COR-L47 (cell line): ENCODE data around the gene SPATC1L.

Experiments used
- DNase-seq: peaks from one replicate; lab custom pipeline; 2025; lab: John Stamatoyannopoulos, UW

The SPATC1L gene

DNA sequence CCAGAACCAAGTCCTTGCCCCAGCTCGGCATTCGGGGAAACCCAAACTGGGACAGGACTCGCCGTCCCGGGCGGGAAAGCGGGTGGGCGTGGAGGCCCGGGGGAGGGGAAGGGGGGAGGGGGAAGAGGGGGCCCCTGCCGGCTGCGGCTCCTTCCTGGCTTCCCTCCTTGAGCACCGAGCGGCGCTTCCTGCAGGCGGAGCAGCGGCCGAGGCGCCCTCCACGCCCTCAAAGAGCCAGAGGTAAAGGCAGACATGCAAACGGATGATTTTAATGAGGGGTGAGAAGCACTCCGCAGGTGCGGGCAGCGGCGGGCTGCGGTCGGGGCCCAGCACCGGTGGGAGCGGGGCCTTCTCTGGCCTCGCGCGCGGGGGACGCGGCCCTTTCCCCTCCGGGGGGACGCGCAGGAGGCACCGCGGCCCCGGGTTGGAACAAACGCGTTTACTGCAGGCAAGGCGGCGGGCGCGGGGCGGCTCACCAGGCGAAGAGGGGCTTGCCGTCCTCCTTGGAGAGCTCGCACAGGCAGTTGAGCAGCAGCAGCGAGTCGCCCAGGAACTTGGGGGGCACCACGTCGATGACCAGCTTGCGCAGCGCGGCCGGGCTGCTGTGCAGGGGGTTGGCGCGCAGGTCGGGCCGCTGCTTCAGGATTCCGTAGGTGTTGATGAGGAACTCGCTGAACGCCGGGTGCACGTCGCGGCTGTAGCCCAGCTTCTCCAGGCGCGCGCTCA lies 23.2 kb downstream of the SPATC1L start:
- no peak for DNase-seq

DNA sequence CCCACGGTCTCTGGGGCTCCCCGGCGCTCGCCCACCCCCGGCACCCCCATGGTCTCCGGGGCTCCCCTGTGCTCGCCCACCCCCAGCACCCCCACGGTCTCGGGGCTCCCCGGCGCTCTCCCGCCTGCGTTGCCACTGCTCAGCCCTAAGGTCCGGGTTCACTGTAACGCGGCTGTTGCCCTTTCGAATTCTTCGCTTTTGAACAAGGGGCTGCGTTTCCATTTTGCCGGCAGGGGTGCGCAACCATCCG lies 23.7 kb downstream of the SPATC1L start:
- DNase-seq: no peak

DNA sequence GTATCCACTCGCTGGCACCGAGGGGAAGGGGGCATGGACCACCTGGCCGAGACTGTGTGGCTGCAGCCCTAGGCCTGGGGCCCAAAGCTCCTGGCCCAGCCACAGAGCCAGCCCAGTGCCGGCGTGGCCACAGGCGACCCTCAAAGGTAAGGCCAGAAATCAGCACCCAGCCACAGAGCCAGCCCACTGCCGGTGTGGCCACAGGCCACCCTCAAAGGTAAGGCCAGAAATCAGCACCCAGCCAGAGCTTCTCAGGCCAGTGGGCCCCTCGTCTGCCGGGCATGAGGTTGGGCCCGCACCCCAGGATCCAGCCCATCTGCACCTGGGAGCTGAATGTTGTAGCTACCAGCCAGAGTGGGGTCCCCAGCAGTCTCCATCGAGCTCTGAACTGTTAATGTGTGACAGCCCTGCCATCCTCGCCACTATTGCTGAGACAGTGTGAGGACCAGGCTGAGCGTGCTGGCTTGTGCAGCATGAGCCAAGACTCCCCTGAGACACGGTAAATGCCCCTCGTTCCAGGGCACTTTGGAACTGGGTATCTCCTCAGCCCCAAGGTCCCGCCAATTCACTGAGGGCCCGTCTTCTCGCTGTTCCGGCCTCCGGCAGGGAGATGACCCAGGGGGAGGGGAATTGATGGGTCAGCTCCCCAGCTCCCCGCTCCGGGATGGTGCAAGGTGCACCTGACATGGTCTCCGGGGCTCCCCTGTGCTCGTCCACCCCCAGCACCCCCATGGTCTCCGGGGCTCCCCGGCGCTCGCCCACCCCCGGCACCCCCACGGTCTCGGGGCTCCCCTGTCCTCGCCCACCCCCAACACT lies 24.2 kb downstream of the SPATC1L start:
- DNase-seq: no peak

DNA sequence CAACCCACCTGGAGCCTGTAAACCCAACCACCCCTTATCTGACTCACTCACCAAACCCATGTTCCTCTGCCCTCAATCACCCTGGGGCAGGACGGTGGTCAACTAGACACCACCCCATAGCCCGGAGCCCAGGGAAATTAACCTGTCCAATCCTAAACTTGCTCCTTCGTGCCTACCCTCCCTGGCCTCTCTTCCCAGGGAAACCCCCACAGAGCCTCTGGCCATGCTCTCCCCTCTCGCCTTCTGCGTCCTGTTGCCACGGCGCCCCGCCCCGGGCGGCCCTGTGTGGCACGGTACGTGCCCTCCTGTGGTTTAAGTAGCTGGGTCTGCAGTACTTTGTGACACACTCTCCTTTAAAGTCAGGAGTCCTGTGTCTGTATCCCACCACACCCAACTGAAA lies 24.9 kb downstream of the SPATC1L start:
- DNase-seq: no peak

DNA sequence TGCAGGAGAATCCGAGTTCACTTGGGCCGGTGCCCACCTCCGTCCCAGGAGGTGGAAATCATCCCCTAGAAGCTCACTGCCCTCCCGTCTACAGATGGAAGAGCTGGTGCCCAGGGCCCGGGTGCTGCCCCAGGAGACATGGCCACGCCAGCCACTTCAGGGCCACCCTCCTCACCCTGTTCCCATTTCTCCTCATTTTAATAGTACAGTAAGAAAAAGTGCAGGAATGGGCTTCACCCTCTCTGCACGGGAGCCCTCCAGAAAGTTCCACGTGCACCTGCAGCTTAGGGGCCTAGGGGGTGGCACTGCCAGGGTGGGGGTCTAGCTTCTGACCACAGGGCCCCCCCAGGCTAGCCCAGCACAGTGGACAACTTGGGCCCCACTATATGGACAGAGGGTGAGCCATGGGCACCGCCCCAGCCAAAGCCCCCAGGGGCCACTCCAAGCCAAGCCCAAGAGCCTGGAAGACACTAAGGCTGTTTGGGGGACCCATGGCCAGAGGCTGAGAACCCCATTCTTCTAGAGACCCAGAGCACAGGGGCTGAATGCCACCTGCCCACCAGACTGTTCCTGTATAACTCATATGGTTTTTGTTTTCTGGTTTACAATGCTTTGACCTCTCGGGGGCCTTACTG lies 25.5 kb downstream of the SPATC1L start:
- no peak for DNase-seq

DNA sequence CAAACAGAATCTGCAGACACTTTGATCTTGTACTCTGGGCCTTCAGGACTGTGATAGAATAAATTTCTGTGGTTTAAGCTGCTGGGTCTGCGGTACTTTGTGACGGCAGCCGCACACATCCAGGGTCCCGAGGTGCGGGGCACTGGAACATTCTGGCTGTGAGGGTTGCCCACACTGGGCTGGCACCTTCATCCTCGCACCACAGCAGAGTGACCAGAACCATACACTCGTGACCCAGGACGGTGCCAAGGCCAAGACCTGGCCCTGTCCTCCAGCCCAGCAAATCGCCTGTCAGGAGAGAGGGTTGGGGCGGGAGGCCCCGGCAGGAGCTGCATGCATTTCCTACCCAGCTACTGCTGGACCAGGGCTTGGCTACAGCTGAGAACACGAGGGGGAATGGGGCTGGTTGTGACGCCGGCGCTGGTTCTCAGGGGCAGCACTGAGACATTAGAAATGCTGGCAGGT lies 26.2 kb downstream of the SPATC1L start:
- DNase-seq: no peak

DNA sequence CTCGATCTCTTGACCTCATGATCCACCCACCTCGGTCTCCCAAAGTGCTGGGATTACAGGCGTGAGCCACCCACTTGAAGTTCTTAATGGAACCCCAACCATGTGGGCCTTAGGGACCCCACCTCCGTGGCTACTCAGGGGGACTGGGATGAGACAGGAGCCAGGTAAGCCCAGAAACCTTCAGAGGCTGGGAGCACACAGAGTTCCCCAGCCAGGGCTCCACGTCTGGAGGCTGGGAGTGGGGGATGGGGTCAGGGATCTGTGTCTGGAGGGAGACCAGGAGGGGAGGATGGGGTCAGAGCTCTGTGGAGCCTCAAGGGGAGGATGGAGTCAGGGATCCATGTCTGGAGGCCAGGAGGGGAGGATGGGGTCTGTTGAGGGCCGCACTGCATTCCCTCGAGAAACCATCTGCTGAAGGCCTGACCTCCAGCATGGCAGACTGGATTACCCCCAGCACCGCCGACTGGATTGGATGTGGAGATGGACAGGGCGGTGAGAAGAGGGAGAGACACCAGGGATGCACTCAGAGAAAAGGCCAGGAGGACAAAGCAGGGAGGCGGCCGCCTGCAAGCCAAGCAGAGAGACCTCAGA lies 26.8 kb downstream of the SPATC1L start:
- no peak for DNase-seq

DNA sequence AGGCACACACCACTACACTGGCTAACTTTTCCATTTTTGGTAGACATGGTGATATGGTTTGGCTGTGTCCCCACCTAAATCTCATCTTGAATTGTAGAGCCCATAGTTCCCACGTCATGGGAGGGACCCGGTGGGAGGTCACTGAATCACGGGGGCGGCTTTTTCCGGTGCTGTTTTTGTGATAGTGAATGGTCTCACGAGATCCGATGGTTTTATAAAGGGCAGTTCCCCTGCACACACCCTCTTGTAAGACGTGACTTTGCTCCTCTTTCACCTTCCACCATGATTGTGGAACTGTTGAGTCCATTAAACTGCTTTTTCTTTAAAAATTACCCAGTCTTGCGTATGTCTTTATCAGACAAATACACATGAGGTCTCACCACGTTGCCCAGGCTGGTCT lies 27.6 kb downstream of the SPATC1L start:
- DNase-seq: no peak

DNA sequence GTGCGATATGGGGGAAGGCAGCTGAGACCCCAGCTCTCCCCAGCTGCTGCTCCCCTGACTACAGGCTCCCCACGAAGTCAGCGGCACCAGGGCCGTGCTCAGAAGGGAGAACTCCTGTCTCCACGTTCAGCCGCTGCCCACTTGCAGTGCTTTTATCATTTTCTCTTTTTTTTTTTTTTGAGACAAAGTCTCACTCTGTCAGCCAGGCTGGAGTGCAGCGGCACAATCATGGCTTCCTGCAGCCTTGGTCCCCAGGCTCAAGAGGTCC lies 27.9 kb downstream of the SPATC1L start:
- DNase-seq: no peak

DNA sequence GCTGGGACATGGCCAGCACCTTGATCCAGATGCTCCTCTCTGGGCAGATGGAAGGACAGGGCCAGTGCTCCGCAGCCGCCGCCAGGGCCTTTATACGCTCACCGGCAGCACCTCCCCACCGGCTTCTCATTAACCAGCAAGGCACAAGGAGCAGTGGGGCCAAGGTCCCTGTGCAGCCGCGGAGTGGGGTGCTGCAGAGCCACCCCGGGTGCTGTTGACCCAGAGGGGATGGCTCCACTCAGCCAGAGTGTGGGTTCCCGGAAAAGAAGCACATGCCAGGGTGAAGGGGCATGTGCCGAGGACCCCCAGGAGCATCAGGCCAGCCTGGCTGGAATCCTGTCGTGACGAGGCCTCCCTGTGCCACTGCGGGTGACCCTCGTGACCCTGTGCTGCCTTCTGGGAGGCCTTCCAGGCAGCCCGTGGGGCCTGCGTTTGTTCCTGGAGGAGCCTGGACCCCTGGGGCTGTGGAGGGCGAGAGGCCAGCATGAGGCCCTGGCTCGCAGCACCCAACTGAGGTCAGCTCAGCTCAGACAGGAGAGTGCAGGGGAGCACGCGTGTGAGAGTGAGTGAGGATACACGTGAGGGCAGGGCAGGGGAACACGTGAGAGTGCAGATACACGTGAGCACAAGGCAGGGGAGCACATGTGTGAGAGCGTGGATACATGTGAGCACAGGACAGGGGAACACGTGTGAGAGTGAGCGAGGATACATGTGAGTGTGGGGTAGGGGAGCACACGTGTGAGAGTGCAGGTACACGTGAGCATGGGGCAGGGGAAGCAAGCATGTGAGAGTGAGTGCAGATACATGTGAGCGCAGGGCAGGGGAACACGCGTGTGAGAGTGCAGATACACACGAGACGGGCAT lies 28.5 kb downstream of the SPATC1L start, which contains the start of gene FTCD:
Gene FTCD, minus strand, starts transcription at position 66 of the 864 bp plus-strand sequence. Its CDS starts 56 bp downstream, at position 10.
- DNase-seq: no peak

DNA sequence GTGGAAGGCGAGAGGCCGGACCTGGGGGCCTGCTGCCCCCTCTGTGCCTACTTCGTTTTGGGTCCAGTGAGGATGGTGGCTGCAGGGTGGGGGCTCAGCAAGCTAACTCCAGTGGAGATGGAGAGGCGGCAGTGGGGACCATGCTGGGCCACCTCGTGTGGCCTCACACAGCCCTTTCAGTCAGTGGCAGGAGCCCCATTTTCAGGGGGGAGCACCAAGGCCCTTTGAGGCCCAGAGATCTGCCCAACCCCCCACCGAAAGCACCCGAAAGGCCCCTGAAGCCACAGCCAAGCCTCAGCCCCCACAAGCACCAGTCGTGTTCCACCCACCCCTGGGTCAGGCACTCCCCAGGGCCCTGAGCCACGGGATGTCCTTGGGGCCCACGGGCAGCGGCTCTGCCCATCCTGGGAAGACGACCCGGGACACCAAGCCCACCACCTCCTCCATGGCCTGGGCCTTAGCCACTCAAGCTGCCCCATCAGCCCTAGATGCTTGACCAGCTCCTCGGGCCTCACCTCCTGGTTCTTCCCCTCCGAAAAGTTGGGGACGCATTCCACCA lies 29.2 kb downstream of the SPATC1L start:
- no peak for DNase-seq

DNA sequence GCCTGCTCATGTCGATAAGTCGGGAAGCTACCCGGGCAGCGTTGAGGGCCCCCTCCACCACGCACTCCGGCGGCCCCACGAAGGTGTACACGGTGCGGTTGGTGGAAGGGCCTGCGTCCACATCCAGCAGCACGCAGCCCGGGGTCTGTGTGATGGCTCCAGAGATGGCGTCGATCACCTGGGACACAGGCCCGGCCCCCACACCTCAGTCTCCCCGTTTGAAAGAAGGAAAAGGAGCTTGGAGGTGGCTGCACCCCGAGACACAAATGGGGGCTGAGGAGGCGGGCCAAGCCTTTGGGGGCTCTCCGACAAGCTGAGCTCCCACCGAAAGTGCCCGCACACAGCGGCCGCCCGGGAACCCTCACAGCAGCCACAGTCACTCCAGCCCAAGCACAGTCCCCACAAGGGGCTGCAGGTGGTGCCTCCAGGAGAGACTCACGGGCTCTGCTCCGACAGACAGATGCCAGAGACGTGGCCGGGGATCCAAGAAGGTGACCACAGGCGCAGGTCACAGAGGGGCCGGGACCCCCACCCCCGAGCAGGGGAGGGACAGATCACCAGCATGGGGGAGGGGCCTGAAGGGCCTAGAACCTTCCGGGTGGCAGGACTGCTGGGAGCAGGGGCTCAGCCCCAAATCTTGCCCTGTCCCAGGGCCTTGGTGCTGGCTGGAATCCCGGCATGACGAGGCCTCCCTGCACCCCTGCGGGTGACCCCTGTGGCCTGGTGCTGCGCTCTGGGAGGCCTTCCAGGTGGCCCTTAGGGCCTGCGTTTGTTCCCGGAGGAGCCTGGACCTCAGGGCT lies 29.9 kb downstream of the SPATC1L start:
- DNase-seq: no peak

DNA sequence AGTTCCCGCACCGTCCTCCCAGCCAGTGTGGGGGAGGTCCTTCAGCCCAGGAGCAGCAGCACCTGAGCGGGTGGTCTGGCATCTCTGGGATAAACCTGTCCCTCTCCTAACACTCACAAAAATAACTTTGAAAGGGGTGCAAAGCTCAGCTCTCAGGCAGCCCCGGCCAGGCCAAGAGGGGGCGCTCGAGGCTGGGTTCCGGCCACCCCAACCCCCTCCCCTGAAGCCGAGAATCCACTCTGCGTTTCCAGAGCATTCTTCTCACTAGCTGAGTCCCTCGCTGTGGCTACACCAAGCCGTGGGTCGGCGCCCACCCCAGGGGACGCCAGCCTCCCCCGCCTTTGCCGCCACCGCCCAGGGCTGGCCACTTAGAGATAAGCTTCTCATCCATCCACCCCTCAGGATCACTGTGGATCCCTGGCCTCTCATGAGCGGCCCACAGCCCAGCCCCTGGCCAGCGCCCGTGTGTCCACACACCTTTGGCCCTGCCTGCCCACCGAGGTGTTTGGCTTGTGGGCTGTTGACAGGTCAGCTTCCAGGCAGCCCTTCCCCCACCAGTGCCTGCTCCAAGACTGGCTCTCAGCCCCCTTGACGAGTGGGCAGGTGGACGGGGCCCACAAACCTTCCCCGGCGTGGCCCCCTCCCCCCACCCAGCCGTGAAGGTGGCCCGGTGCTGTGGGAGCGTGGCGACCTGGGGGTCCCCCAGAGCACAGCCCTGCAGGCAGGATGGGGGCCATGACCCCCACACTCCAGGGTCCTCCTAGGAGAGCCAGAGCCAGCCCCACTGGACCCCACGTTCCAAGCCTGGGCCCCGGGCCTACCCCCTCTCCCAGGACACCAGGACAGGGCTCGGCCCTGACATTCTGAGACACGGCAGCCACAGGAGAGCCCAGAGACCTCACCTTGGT lies 30.8 kb downstream of the SPATC1L start:
- DNase-seq: no peak

DNA sequence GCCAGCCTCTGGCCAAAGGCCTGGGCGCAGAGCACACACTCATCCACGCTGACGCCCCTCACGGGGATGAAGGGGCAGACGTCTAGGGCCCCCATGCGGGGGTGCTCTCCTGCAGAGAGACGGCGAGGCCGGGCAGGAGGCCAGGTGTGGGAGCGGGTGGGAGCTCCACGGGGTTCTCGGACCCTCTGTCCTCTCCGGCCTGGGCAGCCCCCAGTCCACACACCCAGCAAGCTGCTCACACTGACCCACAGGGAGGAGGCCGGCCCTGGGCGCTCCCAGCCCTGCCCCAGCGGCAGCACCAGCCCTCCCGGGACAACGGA lies 31.4 kb downstream of the SPATC1L start:
- DNase-seq: no peak

DNA sequence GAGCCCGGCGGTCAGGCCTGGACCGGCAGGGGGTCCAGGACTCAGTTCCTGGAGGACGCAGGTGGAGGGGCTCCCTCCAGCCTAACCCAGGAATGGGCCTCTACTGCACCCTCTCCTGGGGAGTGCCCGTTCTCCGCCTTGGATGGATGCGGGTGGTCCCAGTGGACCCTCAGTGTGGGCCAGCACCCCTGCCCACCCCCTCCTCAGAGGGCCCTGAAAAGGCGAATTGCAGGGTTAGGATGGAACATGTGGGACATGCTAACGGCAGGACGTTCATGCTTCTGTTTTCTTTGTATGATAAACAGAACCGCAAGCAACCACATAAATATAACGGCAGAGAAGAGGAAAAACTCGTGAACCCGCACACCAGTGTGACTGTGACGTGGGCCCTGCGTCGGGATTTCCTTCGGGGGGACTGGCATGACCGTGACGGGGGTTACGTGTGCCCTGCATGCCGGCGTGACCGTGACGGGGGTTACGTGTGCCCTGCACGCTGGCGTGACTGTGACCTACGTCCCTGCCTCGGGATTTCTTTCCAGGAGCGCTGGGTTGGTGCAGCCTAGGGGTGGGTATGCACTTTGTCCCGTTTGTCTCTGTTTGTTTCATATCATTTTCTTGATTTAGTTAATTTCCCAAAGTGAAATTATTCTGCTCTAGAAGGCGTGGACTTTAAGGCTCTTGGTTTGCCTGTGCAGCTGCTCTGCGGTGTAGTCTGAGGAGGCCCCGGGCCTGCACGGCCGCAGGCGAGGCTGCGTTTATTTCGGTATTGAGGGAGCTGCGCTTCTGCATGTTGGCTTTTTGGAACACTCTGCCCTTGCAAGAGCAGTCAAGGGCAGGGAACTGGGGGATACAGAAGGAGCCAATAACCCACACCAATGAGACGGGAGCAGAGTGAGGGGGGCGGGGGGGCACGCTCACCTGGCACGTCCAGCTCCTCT lies 32.0 kb downstream of the SPATC1L start:
- DNase-seq: no peak

DNA sequence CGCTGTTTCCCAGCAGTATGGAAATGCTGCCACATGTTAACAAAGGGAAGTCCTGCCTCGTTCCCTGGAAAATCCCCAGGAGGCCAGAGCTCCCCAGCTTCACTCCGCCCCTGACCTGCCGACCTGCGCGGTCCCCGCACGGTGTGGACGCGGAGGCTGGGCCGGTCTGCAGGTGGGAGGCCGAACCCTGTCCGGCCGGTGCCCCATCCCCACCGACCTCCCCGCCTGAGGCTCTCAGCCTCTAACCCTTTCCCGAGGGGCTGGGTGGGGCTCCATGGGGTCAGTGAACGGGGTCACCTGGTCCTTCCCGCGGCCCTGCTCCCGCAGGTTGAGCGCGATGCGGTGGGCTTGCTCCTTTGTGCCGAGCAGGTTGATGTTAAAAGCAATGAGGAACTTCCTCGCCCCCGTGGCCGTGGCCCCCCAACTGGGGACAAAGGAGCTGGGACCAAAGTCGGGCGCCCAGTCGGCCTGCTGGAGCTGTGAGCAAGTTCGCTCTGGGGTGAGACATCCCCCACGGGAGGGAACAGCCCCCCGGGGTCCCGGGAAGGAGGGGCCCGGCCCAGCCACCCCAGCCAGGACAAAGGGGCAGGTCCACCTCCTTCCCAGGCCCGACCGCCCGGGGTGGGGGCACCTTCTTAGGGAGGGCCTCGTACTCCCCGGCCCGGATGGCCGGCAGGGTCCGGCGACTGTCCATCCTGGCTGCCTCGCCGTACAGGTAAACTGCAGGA lies 32.8 kb downstream of the SPATC1L start:
- no peak for DNase-seq

DNA sequence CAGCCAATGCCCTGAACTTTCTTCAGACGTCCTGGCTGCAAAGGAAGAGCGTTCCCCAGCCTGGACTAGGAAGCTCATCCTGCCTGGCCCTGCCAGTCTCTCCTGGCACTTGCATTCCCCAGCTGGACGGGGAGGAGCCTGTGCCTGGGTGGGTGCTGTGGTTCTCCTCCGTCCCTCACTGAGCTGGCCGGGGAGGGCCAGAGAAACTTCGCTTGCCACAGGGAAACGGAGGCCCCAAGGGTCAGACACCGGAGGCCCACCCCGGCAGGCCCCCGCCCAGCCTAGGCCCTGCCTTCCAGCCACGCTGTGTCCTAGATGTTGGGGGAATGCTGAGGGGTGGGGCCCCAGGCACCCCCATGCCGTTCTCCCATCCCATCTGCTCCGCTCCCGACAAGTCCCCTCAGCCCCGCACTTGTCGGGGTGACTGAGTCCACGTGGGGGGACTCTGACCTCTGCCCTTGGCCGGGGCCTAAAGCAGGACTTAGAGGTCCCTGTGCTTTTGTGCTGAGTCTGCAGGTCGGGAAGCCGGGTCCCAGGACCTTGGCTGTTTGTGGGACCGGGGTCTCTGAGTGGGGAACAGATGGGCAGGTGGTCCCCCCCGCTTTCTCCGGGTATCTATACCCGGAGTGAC lies 33.7 kb downstream of the SPATC1L start:
- no peak for DNase-seq

DNA sequence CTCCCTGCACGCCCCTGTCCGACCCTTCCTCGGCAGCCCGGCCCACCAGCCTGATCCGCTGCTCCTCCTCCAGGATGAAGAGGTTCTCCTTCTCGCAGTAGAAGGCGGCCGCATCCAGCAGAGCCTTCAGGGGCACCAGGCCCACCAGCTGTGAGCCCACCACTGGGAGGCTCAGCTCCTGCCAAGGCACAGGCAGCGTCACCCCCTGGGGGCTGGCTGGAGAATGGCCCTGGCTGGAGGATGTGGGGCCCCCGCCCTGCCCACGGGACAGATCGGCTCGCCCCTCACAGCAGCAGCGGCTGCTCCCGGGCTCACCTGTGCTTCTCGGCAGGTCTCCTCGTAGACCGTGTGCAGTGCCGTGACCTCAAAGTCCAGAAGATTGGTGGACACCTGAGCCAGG lies 34.2 kb downstream of the SPATC1L start:
- no peak for DNase-seq
